GM21447 (cell line): Measurements from ENCODE around the gene TPCN1.
A peak's percentile ranks its signal among the peaks of the same experiment; 100 is the strongest.

Experiments
- ATAC-seq: cut with Tn5 transposase; IDR thresholded peaks from one replicate; pipeline ENCODE4 v1.9.1; 2021; ENCODE audit not compliant: unreplicated experiment

TPCN1 gene

GRCh38 chr12:113239811-113240331 lies 18.6 kb downstream of the TPCN1 start:
- no peak for ATAC-seq

GRCh38 chr12:113240395-113240794 lies 19.1 kb downstream of the TPCN1 start:
- peak; percentile 68 for ATAC-seq

- no peak for ATAC-seq
Measured at GRCh38 chr12:113241191-113242025, 20.1 kb downstream of the TPCN1 start.

GRCh38 chr12:113242026-113242418 lies 20.8 kb downstream of the TPCN1 start:
- no peak for ATAC-seq

GRCh38 chr12:113242560-113242959 lies 21.3 kb downstream of the TPCN1 start:
- ATAC-seq = no peak

- ATAC-seq = no peak
Measured at GRCh38 chr12:113244047-113244460, 22.8 kb downstream of the TPCN1 start.

- ATAC-seq = no peak
Measured at GRCh38 chr12:113244478-113244958, 23.3 kb downstream of the TPCN1 start.

- no peak for ATAC-seq
Measured at GRCh38 chr12:113245695-113246477, 24.6 kb downstream of the TPCN1 start.

- no peak for ATAC-seq
Measured at GRCh38 chr12:113246478-113247122, 25.3 kb downstream of the TPCN1 start.

GRCh38 chr12:113247123-113248050 lies 26.1 kb downstream of the TPCN1 start:
- ATAC-seq = no peak

- ATAC-seq = no peak
Measured at GRCh38 chr12:113248051-113248825, 27.0 kb downstream of the TPCN1 start.

GRCh38 chr12:113248842-113249435 lies 27.7 kb downstream of the TPCN1 start:
- no peak for ATAC-seq

- no peak for ATAC-seq
Measured at GRCh38 chr12:113249546-113249945, 28.3 kb downstream of the TPCN1 start.

- no peak for ATAC-seq
Measured at GRCh38 chr12:113250045-113250444, 28.8 kb downstream of the TPCN1 start.

GRCh38 chr12:113251404-113252070 lies 30.3 kb downstream of the TPCN1 start:
- ATAC-seq = no peak

- ATAC-seq = no peak
Measured at GRCh38 chr12:113252494-113252893, 31.2 kb downstream of the TPCN1 start.

- no peak for ATAC-seq
Measured at GRCh38 chr12:113253532-113254285, 32.4 kb downstream of the TPCN1 start.

GRCh38 chr12:113254298-113254697 lies 33.0 kb downstream of the TPCN1 start:
- no peak for ATAC-seq
